Kidney tubule cell (primary cell): ENCODE data around the gene PDE1C.
"Not testable (repeated sequence)": the region's sequence is repeated elsewhere in the genome, so short reads cannot be mapped to it uniquely, and the experiment has no call there.

Experiments
- DNase-seq: peaks from one replicate; pipeline ENCODE4 v3.0.0-alpha.2; 2018; ENCODE audit warnings: low spot score

Gene PDE1C

DNA sequence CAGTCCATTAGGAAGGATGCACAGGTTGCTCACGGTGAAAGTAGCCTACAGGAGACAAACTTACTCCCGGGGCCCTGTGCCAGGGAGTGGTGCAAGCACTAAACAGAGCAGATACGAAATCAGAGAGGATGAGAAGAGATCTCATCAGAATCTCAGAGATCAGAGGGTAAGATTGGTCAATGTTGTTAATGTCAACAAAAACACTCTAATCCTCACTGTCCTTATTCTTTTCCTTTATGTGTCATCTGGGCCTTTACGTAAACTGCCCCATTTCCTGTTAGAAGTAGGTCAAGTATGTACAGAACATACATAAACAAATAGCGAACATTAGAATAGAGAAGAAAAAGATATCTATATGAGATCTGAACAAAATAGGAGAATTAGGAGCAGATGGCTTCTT is 220.1 kb downstream of the PDE1C start:
- DNase-seq = no peak

DNA sequence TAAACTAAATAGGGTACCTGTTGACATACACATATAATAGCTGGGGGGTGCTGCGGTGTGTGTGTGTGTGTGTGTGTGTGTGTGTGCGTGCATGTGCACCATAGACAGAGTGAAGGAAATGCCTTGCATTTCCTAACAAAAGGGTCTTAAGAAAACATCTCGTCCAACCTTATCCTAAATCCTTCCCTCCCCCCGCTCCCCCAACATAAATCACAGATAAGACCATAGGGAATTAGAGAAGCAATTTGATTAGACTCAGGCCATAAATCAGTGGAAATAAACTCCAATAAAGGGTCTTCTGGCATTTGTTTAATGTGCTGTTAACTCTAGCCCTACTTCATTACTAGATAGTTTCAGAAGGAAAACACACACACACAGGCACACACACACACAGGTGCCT is 234.7 kb downstream of the PDE1C start:
- no peak for DNase-seq

DNA sequence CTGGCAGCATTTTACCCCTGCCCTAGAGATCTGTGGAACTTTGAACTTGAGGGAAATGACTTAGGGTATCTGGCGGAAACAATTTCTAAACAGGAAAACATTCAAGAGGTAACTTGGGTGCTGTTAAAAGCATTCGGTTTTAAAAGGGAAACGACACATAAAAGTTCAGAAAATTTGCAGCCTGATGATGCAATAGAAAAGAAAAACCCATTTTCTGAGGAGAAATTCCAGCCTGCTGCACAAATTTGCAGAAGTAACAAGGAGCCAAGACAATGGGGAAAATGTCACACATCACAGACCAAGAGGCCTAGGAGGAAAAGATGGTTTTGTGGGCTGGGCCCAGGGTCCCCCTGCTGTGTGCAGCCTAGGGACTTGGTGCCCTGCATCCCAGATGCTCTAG is 236.6 kb downstream of the PDE1C start:
- not testable (repeated sequence) for DNase-seq

DNA sequence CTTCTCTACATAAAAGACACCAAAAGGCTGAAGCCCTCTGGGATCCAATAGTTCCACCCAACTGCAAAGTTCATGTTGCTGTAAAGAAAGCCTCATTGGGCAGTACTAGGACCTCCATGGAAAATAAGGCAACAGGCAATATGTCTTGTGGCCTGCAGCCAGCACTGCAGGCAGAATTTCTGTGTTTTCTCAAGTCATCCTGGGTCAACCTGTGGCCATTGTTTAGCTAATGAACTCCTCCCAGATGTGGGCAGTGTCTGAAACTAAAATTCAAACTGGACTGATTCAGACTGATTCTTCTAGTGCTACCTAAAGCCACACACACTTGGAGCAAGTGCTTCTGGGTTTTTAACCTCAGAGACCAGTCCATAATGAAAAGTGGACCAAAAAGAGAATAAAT is 241.7 kb downstream of the PDE1C start:
- no peak for DNase-seq

DNA sequence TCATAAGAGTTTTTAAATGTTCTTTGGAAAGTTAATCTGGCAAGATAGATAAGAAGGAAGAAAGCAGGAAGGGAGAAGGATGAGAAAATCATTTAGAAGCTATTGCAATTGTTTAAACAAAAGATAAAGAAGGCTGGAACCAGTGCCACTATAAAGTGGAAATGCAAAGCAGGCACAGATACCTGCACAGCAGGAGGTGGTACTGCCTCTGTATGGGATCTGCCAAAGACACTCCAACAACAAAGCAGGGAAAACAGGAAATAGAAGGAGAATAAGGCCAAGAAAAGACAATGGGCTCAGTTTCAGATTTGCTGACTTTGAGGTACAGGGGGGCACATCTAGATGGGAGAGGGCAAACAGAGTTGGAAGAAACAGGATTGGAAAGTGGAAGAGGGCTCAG is 244.6 kb downstream of the PDE1C start:
- DNase-seq = no peak

DNA sequence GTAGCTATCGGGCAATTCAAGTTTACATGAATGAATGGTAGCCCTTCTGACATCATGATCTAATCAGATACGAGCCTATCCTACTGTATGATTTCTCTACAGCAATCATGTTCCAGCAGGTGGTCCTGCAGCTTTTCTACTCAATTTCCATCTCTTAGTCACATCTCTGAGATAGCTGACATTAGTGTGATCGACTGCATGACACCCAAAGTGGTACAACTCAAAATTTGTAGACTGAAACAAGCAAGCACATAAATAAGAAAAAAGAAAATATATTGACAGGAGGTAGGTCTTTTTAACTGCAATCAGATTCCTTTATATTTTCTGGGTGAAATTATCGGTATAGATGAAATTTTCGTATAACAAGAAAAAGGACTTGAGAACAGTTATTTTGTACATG is 251.2 kb downstream of the PDE1C start:
- no peak for DNase-seq

DNA sequence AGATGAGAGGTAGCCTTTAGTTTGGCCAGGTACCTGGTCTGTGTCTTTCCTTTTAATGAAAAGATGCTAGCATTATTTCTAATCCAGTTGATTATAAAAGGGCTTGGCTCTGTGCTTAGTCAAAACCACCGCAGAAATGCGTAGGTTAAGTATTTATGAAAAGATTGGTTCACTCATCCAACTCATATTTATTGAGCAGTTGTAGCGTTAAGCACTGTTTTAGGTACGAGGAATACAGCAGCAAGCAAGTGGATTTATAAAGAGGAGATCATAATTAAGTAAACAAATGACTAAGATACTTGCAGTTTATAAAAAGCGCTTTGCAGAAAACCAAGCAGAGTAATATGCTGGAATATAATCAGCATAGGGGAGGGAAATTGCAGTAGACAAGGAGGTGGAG is 253.4 kb downstream of the PDE1C start:
- DNase-seq = no peak

DNA sequence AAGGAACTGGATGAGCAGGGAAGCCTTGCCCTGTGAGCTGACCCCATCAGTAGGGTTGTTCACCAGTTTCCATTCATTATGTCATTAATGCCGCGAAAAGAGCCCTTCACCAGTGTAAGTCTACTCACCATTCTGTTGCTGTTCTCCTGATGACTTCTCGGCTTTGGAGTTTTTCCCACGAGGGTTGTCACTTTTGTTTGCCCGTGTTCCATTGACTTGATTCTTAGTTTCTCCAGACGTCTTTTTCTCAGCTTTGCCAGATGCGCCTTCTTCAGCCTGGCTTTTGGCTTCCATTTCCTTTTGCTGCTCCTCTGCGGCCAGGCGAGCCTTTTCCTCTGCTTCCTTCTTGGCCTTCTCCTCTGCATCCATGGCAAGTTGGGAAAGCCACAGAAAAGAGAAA is 254.4 kb downstream of the PDE1C start:
- DNase-seq = no peak

DNA sequence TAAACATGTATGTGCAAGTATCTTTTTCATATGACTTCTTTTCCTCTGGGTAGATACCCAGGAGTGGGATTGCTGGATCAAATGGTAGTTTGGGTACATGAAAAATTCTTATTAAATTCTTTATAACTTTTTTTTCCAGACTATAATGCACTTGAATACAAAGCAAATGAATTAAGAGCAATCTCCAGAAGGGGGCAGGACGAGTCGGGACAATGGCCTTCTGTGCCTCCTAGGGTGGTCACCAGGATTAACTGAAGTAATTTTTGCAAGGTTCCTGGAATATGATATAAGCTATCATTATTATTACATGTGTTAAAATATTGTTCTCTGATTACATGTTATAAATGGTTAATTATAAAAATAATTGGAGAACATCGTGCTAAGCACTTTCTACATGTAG is 256.0 kb downstream of the PDE1C start:
- no peak for DNase-seq

DNA sequence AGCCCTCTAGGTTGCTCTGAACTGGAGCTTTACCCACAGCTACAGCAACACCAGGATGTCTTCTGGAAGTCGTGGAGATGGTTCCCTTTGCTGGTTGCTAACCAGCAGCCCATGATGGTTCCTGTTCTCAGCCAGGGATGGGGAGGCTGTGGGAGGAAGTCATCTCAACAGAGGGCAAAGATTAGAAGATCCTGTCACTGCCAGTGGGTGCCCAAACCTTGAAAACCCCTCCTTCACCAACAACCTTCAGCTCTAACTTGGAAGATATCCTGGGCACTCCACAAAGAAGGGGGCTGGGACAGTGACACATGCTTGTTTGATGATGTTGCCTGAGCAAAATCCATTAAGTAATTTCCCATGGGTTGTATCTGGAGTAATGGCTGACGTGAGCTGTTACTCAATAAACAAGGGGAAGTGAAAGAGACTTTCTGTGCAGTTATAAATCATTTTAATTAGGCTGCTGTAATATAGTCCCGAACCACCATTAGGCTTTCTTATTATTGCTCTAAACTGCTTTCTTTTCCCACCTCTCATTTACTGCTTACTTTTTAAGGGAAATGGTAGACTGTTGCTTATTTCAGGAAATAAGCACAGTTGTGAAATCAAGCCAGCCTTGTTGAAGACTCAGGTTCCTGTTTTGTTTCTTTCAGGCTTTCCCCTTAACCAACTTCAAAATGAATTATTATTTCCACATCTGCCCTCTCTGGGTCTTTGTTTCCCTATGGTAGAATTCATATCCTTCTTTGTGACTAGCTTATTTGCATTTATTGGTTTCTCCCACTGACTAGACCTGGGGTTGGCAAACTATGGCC is 258.4 kb downstream of the PDE1C start:
- DNase-seq = peak; percentile 72

DNA sequence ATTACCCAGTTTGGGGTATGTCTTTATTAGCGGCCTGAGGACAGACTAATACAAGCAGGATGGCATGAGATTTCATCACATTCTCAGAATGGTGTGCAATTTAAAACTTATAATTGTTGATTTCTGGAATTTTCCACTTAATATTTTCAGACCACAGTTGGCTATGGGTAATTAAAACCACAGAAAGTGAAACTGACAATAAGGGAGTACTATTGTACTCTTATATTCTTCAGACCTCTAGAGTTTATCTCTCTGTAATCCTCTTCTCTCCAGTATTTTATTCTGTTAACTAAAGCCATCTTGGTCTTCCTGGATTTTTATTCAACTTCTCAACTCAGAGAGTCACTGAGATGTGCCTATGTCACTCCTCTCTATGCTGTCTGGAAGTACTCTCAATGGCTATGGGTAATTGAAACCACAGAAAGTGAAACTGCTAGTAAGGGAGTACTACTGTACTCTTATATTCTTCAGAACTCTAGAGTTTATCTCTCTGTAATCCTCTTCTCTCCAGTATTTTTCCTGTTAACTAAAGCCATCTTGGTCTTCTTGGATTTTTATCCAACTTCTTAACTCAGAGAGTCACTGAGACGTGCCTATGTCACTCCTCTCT is 264.9 kb downstream of the PDE1C start:
- peak; percentile 3 for DNase-seq

DNA sequence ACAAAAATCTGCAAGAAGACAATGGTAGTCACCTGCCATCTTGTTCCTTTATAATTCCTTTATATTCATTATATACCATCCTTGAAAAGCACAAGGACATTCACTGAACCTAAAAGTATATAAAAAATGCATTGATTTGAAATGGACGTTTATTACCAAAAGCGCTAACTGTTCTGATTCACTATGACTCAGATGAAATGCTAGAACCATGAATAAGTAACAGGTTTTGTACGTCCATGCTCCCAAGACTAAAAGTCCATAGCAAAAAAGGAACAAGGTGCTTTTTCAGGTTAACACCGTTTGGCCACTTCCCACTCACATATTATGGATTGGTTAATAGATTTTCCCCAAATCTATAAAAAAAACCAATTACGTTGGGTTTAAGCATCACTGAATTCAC is 273.8 kb downstream of the PDE1C start:
- peak; percentile 3 for DNase-seq

DNA sequence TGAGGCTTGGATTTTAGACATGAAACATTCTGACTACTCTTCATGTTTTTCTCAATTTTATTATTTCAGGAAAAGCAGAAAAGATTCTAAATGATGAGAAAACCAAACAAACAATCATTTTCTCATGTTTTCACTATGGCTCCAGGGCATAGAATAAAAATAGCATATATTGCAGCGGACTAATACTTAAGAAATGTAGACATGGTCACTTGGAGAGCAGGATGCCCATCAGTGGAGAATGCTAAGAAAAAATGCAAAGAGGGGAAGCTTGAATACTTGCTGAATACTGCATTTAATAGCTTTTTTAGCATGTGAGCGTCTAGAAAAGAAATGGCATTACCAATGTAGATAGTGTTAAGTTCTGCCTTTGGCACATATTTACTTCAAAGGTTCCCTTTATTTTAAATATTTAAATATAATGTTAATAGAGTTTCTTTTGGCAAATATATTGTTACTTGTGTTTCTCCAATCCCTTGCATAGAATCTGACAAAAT is 275.3 kb downstream of the PDE1C start:
- DNase-seq = no peak

DNA sequence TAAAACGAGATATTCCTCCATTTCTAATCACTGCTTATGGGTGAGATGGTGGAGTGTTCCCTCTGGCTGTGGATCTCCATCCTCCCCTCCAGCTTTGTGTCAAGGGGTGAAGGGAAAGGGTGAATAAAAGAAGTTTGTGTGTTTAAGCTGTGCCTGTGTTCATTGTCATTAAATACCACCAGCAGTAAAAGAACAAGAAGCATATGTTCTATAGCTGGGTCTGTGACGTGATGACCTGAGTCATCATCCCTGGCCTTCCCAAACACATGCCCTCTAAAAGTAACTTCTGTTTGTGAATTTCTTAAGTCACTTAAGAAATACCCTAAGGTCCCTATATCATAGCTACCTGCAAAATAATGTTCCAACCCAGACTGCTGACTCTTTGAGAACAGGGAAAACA is 278.3 kb downstream of the PDE1C start:
- no peak for DNase-seq

DNA sequence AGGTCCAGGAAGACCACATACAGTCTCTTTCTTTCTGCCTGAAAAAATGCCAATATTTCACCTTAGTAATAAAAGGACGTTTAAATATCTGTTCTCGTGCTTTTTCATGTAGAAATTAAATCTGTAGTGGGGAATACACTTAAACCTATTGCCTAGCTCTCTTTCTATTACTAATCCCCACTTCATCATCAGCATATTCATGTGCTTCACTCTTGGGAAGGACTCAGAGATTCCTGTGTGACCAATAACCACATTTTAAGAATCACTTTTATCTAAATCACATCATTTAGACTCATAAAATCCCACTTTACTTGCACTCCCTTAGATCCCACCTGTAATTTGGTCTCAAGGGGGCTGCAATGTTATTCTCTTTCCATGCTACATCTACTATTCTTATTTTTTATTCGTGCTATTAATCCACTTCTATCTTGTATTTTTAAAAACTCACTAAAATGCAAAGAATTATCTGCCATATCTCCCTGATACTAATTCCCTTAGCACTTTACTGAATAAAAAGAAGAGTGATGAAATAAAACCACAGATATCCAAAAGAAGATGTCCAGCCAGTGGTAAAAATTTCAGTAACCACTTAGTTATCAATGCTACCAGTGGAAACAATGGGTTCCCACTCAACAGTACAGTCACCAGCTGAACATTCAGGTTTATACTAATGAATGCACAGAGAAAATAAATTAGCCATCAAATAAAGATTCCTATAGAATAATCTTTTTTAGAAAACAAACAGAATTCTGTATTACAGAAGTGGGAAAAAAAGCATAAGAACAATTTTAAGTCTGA is 281.1 kb downstream of the PDE1C start:
- DNase-seq = peak; percentile 36

DNA sequence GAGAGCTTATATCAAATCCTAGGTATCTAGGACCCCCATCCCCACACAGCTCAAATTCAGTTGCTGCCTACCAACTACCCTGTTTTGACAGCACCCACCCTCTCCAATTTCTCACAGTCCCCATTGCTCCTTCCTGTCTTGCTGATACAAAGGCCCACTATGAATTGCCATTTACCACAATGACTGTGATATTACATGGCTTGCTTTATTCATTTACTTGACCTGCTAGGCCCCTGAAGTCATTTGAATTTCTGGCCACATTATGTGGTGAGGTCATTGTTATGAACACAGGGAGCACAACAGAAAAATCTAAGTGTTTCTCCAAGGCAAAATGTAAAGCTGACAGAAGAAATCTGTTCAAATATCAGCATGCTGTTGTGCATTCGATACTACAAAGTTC is 281.8 kb downstream of the PDE1C start:
- DNase-seq = peak; percentile 81

DNA sequence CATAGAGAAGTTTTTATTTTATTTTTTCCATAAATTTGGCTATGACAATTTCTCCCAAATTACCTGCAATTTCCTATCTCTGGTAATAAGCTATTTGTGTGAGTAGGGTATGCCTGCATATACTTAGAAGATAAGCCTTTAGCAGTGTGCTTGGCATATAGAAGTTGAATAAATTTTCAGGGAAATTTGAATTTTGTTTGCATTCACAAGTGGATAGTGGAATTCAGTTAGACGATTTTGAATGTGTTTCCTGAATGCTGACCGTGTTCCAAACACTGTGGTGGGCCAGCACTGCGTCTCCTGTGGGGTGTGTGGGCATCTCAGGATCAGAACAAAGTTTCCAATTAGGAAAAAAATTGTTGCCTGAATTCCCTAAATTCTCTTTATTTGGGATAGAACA is 283.9 kb downstream of the PDE1C start:
- no peak for DNase-seq

DNA sequence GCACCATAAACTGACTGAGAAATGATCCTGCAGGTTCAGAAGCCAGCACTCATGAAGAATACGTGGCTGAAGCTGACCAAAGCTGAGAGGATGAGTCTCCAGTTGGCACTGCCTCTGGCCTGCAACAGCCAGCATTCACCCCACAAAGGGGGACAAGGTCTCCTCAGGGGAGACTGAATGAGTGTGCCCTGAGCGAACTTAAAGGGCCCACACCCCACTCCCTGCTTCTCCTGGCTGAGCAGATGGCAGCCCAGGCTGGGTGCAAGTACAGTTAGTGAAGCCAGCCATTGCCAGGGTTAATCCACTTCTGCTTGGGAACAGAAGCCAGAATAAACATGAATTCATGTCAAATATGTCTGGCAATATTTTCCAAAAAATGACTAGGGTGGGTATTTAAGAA is 285.1 kb downstream of the PDE1C start:
- no peak for DNase-seq

DNA sequence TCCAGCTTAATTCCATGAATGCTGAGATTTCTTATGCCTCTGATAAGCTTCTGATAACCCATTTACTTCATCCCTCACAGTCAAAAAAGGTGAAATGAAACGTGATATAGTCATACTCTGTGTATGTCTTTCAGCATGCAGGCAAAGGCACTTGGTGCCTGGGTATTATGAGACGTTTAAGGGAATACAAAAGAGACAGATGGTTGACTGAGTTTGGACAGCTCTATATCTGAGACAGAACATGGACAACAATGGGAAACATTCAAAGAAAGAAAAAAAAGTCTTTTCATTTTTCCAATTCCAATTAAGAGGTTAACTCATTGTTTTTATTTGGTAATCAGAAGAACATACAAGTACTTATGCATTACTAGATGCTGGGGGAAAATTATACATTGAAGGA is 287.0 kb downstream of the PDE1C start:
- DNase-seq = no peak

DNA sequence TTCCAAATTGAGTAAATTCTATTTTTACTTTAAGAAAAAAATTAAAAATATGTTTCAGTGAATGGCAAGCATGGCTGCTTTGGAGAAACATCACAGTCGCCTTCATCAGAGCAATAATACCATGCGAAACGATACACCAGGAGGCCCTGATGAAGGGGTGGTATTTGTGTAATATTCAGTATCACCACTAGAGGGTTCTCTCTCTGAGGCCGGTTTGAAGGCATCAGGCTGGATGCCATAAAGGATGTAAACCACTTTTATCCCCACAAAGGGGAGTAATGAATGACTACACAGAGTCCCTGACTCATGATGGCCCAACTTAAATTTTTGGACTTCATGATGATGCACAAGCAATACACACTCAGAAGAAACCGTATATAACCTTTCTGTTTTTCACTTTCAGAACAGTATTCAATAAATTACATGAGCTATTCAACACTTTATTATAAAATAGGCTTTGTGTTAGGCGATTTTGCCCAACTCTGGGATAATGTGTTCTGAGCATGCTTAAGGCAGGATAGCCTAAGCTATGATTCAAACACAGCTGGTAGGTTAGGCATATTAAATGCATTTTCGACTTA is 287.7 kb downstream of the PDE1C start:
- peak; percentile 78 for DNase-seq

DNA sequence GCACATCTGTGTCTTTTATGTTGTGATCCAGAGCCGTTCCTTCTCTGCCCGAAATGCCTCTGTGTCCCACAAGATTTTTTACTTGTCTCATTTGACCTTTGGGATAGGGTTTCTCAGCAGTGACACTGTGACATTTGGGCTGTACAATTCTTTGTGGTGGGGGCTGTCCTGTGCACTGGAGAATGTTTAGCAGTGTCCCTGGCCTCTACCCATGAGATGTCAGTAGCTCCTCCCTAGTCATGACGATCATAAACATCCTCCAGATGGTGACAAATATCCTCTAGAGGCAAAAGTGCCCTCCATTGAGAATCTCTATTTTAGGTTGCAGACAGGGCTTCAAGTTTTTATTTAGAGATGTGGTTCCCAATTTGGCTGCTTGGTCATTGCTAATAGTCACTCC is 291.9 kb downstream of the PDE1C start:
- no peak for DNase-seq

DNA sequence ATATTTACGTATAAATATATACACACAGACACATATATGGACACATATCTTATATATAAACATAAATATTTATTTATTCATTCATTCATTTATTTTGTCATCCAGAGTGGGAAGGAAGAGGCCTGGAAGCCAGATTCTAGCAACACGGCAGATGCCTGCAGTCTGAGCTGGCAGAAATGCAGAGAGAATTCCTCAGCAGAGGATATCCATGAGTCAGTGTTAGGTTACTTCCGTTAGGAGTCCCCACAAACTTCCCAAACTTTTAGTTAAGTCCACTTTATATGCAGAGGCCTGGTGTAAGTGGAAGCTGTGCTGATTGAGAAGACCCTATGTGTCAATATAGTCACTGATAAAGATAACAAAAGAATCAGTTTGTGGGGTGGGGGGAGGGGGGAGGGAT is 293.6 kb downstream of the PDE1C start:
- peak; percentile 78 for DNase-seq

DNA sequence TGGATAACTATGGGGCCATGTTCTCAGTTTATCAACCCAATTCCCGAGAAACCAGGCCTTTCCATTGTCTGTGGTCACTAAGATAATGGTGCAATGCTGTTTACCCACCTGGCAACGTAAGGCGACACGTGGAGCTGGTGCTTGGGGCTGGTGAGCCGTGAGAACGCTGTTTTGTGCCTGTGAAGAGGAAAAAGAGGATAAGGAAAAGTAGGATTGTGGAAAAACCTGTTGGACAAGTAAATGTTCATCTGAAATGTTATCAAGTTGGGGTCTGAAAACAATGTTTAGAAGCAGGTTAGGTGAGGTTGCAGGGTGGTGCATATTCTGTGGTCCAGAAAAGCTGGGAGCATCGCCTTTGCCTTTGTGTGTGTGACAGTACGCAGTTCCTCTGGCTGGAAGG is 294.7 kb downstream of the PDE1C start:
- DNase-seq = no peak
